ENCODE measurements around the gene CTTNBP2.

CTTNBP2 gene

GRCh38 chr7:117785431-117785830 is 87.8 kb downstream of the CTTNBP2 start:
- Histone ChIP-seq H3K27ac (ENCODE audit: low read depth, low read length) (no peak overlapping the region), H3K9me3 (ENCODE audit: insufficient read depth, low read depth, low read length) (no peaks in the 10 kb centered on the region), H3K4me1 (ENCODE audit: insufficient read depth, low read length) (no peaks in the 10 kb centered on the region), H3K4me3 (ENCODE audit: low read length) (no peak overlapping the region), H3K36me3 (ENCODE audit: insufficient read depth, low read length) (0 out of 2 replicates have a peak, but pooled peaks cover under 1% of the 10 kb centered on the region), H3K27me3 (ENCODE audit: insufficient read depth, low read length) (no peaks in the 10 kb centered on the region), H3K9ac (ENCODE audit: low read depth, low read length) (no peak overlapping the region)
- no CpG with 5 or more reads among the region's 1 CpG for WGBS

GRCh38 chr7:117784315-117784714 is 88.9 kb downstream of the CTTNBP2 start:
- no peak overlapping the region for H3K9ac ChIP-seq (ENCODE audit: low read depth, low read length)
- no peaks in the 10 kb centered on the region for H3K9me3 ChIP-seq (ENCODE audit: insufficient read depth, low read depth, low read length)
- H3K27me3 ChIP-seq (ENCODE audit: insufficient read depth, low read length), result no peaks in the 10 kb centered on the region
- H3K27ac ChIP-seq (ENCODE audit: low read depth, low read length), result no peak overlapping the region
- no peaks in the 10 kb centered on the region for H3K4me1 ChIP-seq (ENCODE audit: insufficient read depth, low read length)
- H3K4me3 ChIP-seq (ENCODE audit: low read length), result no peak overlapping the region
- no peaks in the 10 kb centered on the region for H3K36me3 ChIP-seq (ENCODE audit: insufficient read depth, low read length)
- WGBS, result no CpG with 5 or more reads among the region's 1 CpG

GRCh38 chr7:117782761-117783160 is 90.5 kb downstream of the CTTNBP2 start:
- H3K9ac ChIP-seq (ENCODE audit: low read depth, low read length), result no peak overlapping the region
- H3K4me3 ChIP-seq (ENCODE audit: low read length), result no peak overlapping the region
- WGBS, result 89% methylated on average over 3 of the region's 3 CpGs
- no peaks in the 10 kb centered on the region for H3K9me3 ChIP-seq (ENCODE audit: insufficient read depth, low read depth, low read length)
- H3K36me3 ChIP-seq (ENCODE audit: insufficient read depth, low read length), result peaks cover 3% of the 10 kb centered on the region
- no peaks in the 10 kb centered on the region for H3K27me3 ChIP-seq (ENCODE audit: insufficient read depth, low read length)
- H3K4me1 ChIP-seq (ENCODE audit: insufficient read depth, low read length), result no peaks in the 10 kb centered on the region
- no peak overlapping the region for H3K27ac ChIP-seq (ENCODE audit: low read depth, low read length)

- no peak overlapping the region for H3K27ac ChIP-seq (ENCODE audit: low read depth, low read length)
- no peaks in the 10 kb centered on the region for H3K27me3 ChIP-seq (ENCODE audit: insufficient read depth, low read length)
- no peak overlapping the region for H3K4me3 ChIP-seq (ENCODE audit: low read length)
- no peak overlapping the region for H3K9ac ChIP-seq (ENCODE audit: low read depth, low read length)
- WGBS, result 96% methylated on average over 2 of the region's 2 CpGs
- no peaks in the 10 kb centered on the region for H3K4me1 ChIP-seq (ENCODE audit: insufficient read depth, low read length)
- H3K9me3 ChIP-seq (ENCODE audit: insufficient read depth, low read depth, low read length), result no peaks in the 10 kb centered on the region
- H3K36me3 ChIP-seq (ENCODE audit: insufficient read depth, low read length), result peaks cover 14% of the 10 kb centered on the region
Measured at GRCh38 chr7:117781707-117782106, 91.5 kb downstream of the CTTNBP2 start.

- no peak overlapping the region for H3K27ac ChIP-seq (ENCODE audit: low read depth, low read length)
- H3K4me1 ChIP-seq (ENCODE audit: insufficient read depth, low read length), result no peaks in the 10 kb centered on the region
- H3K36me3 ChIP-seq (ENCODE audit: insufficient read depth, low read length), result peaks cover 23% of the 10 kb centered on the region
- no peak overlapping the region for H3K9ac ChIP-seq (ENCODE audit: low read depth, low read length)
- no peaks in the 10 kb centered on the region for H3K27me3 ChIP-seq (ENCODE audit: insufficient read depth, low read length)
- H3K9me3 ChIP-seq (ENCODE audit: insufficient read depth, low read depth, low read length), result no peaks in the 10 kb centered on the region
- H3K4me3 ChIP-seq (ENCODE audit: low read length), result no peak overlapping the region
- 90% methylated on average over 1 of the region's 2 CpGs for WGBS
Measured at GRCh38 chr7:117780832-117781231, 92.4 kb downstream of the CTTNBP2 start.

GRCh38 chr7:117777335-117778142 is 95.7 kb downstream of the CTTNBP2 start:
- no peaks in the 10 kb centered on the region for H3K27me3 ChIP-seq (ENCODE audit: insufficient read depth, low read length)
- no peaks in the 10 kb centered on the region for H3K4me1 ChIP-seq (ENCODE audit: insufficient read depth, low read length)
- H3K27ac ChIP-seq (ENCODE audit: low read depth, low read length), result no peak overlapping the region
- H3K9me3 ChIP-seq (ENCODE audit: insufficient read depth, low read depth, low read length), result no peaks in the 10 kb centered on the region
- no peak overlapping the region for H3K4me3 ChIP-seq (ENCODE audit: low read length)
- 95% methylated on average over 3 of the region's 3 CpGs for WGBS
- peaks cover 23% of the 10 kb centered on the region for H3K36me3 ChIP-seq (ENCODE audit: insufficient read depth, low read length)
- H3K9ac ChIP-seq (ENCODE audit: low read depth, low read length), result no peak overlapping the region

- no peaks in the 10 kb centered on the region for H3K27me3 ChIP-seq (ENCODE audit: insufficient read depth, low read length)
- no peak overlapping the region for H3K4me3 ChIP-seq (ENCODE audit: low read length)
- no peaks in the 10 kb centered on the region for H3K4me1 ChIP-seq (ENCODE audit: insufficient read depth, low read length)
- H3K27ac ChIP-seq (ENCODE audit: low read depth, low read length), result no peak overlapping the region
- H3K36me3 ChIP-seq (ENCODE audit: insufficient read depth, low read length), result peaks cover 28% of the 10 kb centered on the region
- H3K9me3 ChIP-seq (ENCODE audit: insufficient read depth, low read depth, low read length), result no peaks in the 10 kb centered on the region
- no peak overlapping the region for H3K9ac ChIP-seq (ENCODE audit: low read depth, low read length)
Measured at GRCh38 chr7:117776224-117776623, 97.0 kb downstream of the CTTNBP2 start.

GRCh38 chr7:117775801-117776200 is 97.4 kb downstream of the CTTNBP2 start:
- Histone ChIP-seq H3K4me1 (ENCODE audit: insufficient read depth, low read length) (no peaks in the 10 kb centered on the region), H3K27ac (ENCODE audit: low read depth, low read length) (no peak overlapping the region), H3K27me3 (ENCODE audit: insufficient read depth, low read length) (no peaks in the 10 kb centered on the region), H3K4me3 (ENCODE audit: low read length) (no peak overlapping the region), H3K9ac (ENCODE audit: low read depth, low read length) (no peak overlapping the region), H3K9me3 (ENCODE audit: insufficient read depth, low read depth, low read length) (no peaks in the 10 kb centered on the region), H3K36me3 (ENCODE audit: insufficient read depth, low read length) (peaks cover 29% of the 10 kb centered on the region)
- WGBS, result 89% methylated on average over 2 of the region's 2 CpGs

GRCh38 chr7:117774943-117775342 is 98.3 kb downstream of the CTTNBP2 start:
- no peaks in the 10 kb centered on the region for H3K9me3 ChIP-seq (ENCODE audit: insufficient read depth, low read depth, low read length)
- H3K4me1 ChIP-seq (ENCODE audit: insufficient read depth, low read length), result no peaks in the 10 kb centered on the region
- H3K36me3 ChIP-seq (ENCODE audit: insufficient read depth, low read length), result peaks cover 37% of the 10 kb centered on the region
- WGBS, result no CpG with 5 or more reads among the region's 1 CpG
- H3K27ac ChIP-seq (ENCODE audit: low read depth, low read length), result no peak overlapping the region
- H3K27me3 ChIP-seq (ENCODE audit: insufficient read depth, low read length), result no peaks in the 10 kb centered on the region
- no peak overlapping the region for H3K9ac ChIP-seq (ENCODE audit: low read depth, low read length)
- H3K4me3 ChIP-seq (ENCODE audit: low read length), result no peak overlapping the region

GRCh38 chr7:117772421-117772820 is 100.8 kb downstream of the CTTNBP2 start:
- no peaks in the 10 kb centered on the region for H3K27me3 ChIP-seq (ENCODE audit: insufficient read depth, low read length)
- H3K9ac ChIP-seq (ENCODE audit: low read depth, low read length), result no peak overlapping the region
- peaks cover 36% of the 10 kb centered on the region for H3K36me3 ChIP-seq (ENCODE audit: insufficient read depth, low read length)
- H3K9me3 ChIP-seq (ENCODE audit: insufficient read depth, low read depth, low read length), result no peaks in the 10 kb centered on the region
- no peak overlapping the region for H3K4me3 ChIP-seq (ENCODE audit: low read length)
- H3K27ac ChIP-seq (ENCODE audit: low read depth, low read length), result no peak overlapping the region
- WGBS, result 96% methylated on average over 2 of the region's 2 CpGs
- no peaks in the 10 kb centered on the region for H3K4me1 ChIP-seq (ENCODE audit: insufficient read depth, low read length)

GRCh38 chr7:117771756-117772155 is 101.5 kb downstream of the CTTNBP2 start:
- 97% methylated on average over 4 of the region's 4 CpGs for WGBS
- H3K36me3 ChIP-seq (ENCODE audit: insufficient read depth, low read length), result peaks cover 34% of the 10 kb centered on the region

GRCh38 chr7:117769085-117769484 is 104.2 kb downstream of the CTTNBP2 start:
- Histone ChIP-seq H3K4me3 (ENCODE audit: low read length) (no peak overlapping the region), H3K9me3 (ENCODE audit: insufficient read depth, low read depth, low read length) (no peaks in the 10 kb centered on the region), H3K9ac (ENCODE audit: low read depth, low read length) (no peak overlapping the region), H3K27ac (ENCODE audit: low read depth, low read length) (no peak overlapping the region), H3K27me3 (ENCODE audit: insufficient read depth, low read length) (no peaks in the 10 kb centered on the region), H3K4me1 (ENCODE audit: insufficient read depth, low read length) (no peaks in the 10 kb centered on the region), H3K36me3 (ENCODE audit: insufficient read depth, low read length) (peaks cover 30% of the 10 kb centered on the region)
- WGBS, result 57% methylated on average over 1 of the region's 1 CpG

More at GRCh38 chr7:117771756-117772155, 101.5 kb downstream of the CTTNBP2 start:
- Histone ChIP-seq H3K4me3 (ENCODE audit: low read length) (no peak overlapping the region), H3K27me3 (ENCODE audit: insufficient read depth, low read length) (no peaks in the 10 kb centered on the region), H3K9me3 (ENCODE audit: insufficient read depth, low read depth, low read length) (no peaks in the 10 kb centered on the region), H3K27ac (ENCODE audit: low read depth, low read length) (no peak overlapping the region), H3K9ac (ENCODE audit: low read depth, low read length) (no peak overlapping the region), H3K4me1 (ENCODE audit: insufficient read depth, low read length) (no peaks in the 10 kb centered on the region)

All from HUES64 (cell line).